HG03432 (cell line): ENCODE results near the gene SMIM44.

Experiments used
- ATAC-seq: cut with Tn5 transposase; IDR thresholded peaks from one replicate; pipeline ENCODE4 v1.9.1; 2021; ENCODE audit warnings: mild to moderate bottlenecking, moderate library complexity; ENCODE audit not compliant: unreplicated experiment

The SMIM44 gene

DNA sequence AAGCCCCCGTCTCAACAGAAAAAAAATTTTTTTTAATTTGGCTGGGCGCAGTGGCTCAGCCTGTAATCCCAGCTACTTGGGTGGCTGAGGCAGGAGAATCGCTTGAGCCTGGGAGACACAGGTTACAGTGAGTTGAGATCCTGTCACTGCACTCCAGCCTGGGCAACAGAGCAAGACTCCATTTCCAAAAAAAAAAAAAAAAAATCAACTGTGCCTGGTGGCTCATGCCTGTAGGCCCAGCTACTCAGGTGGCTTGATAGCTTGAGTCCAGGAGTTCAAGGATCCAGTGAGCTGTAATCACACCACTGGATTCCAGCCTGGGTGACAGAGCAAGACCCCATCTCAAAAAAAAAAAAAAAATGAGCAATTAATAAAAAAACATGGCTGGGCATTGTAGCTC, 18.5 kb upstream of the SMIM44 start:
- ATAC-seq = no peak

DNA sequence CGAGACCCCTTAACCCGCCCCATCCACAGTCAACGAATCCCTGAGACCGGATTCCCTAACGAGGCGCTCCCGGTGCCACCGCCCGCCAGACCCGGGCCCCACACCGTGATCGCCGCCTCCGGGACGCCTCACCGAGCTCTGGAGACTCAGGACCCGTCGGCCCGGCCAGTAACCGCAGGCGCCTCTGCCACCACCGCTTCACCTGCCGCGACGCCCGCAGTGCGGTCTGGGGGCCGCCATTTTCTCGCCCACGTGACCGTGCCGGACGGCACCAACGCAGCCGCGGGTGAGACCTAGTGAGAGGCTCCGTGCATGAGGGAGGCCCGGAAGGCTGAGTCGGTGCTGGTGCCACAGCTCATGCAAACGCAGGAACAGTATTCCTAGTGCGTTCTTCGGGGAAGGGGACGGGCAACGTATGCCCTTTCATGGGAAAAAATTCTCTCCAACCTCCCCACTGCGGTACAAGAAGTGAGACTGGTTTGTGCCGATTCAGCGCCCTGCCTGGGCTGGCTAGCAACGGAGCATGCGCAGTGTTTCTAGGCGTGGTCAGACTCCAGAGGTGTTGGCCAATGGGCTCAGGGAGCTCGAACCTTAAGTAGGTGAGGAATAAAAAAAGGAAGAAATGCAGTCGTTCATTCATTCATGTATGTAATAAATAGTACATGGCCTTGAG, 17.3 kb upstream of the SMIM44 start, which contains the start of gene DOHH:
Gene DOHH (minus strand): TSS at position 246 of the 673 bp plus-strand sequence. CDS start 3,860 bp downstream, outside the sequence.
- peak; percentile 81 for ATAC-seq

DNA sequence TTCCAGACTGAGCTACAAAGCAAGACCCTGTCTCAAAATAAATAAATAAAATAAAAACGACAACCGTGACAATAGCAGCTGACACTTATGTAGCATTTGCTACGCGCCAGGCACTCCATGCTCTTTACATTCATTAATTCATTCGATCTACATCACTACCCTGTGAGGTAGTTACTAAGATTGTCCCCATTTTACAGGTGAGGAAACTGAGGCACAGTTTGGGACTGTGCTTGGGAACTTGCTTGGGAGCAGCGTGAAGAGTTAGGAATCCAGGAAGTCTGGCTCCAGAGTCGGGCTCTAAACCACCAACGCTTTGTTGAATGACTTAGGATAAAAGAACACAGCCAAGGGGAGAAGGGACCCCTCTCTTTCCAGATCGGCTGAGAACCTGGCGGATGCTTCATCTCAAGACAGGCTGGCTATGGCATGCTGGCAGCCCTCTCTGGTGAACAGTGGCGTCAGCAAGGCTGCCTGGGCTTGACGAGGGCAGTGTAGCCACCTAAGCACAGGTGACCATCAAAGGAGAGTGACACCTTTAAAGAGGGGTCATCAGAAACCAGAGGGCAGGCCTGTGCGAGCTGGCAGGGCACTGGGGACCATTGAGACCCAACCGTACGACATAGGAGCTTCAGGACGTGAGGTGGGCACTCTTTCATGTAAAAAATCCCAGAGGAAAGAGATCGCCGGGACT, 16.6 kb upstream of the SMIM44 start:
- ATAC-seq = peak; percentile 12

GRCh38 chr19:3497757-3498520, 14.7 kb upstream of the SMIM44 start:
- ATAC-seq = no peak

DNA sequence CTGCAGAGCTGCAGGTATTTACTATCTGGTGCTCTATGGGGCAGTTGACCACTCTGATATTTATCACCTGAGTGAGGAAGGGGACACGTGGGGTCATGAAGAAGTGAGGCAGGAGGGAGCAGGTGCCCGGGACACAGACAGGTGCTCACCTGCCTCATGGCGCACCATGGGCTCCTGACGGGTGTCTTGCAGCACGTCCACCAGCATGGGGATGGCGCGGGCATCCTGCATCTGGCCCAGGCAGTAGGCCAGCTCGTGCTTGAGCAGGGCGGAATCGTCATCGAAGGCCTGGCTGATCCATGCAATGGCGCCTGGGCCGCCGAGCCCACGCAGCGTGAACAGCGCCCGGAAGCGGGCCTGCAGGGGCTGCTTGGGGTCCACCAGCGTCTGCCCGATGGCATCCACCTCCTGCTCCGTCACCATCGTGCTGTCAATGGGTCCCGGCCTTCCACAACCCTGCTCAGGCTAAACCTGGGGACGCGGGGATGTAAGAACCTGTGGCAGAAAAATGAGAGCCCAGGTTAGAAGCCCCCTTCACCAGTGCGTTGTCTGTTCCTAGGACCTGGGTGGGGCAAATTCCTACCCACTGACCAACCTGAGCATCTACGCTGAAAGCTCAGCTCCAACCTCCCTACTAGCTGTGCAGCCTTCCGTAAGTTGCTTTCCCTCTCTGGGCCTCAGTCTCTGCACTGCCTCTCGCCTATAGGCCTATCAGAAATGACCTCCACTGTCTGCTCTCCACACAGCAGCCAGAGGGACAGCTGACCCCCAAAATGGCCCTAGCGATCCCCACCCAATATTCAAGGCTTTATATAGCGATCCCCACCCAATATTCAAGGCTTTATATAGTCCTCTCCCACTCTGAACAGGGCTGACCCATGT, 13.4 kb upstream of the SMIM44 start:
- ATAC-seq = no peak

GRCh38 chr19:3494559-3494958, 11.3 kb upstream of the SMIM44 start:
- no peak for ATAC-seq

GRCh38 chr19:3494051-3494450, 10.8 kb upstream of the SMIM44 start:
- no peak for ATAC-seq

GRCh38 chr19:3493651-3494050, 10.4 kb upstream of the SMIM44 start:
- no peak for ATAC-seq

DNA sequence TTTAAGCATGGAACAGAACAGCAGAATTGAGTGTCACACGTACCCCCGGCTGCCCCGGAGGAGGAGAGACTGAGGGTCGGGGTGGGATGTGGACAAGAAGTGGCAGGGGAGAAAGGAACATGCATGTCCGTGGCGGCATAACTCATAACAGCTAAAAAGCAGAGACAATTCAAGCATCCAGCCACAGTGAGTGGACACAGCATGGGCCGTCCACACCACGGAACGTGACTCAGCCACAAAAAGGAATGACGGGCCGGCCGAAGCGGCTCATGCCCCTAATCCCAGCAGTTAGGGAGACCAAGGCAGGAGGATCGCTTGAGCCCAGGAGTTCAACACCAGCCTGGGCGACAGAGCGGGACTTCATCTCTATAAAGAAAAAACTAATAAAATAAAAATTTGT, 9.7 kb upstream of the SMIM44 start:
- no peak for ATAC-seq

GRCh38 chr19:3492131-3492839, 9.0 kb upstream of the SMIM44 start:
- ATAC-seq = no peak

DNA sequence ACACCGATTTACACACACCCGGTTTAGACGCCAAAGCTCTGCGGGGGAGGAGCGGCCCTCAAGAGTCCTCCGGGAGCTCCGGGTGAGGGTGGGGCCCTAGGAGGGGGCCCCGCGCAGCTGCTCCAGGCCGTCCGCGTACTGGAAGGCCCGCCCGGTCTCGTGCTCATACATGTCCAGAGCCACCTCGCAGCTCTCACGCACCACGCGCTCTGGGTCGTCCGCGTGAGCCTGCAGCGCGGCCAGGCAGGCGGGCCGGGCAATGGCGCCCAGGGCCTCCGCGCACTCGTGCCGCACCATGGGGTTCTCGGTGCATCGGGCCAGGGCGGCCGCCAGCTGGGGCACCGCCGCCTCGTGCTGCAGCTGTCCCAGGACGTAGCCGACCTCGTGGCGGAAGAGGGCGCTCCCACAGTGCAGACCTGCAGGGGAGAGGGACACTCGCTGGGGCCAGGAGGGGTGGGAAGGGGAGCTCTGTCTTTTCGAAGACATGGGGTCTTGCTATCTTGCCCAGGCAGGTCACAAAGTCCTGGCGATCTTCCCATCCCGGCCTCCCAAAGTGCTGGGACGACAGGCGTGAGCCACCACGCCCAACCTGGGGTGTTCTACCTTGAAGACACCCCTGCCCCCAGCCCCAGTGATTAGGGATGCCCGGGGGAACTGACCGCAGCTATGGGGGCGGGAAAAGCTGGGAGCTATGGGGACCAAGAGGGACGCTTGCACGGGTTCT, 8.3 kb upstream of the SMIM44 start:
- ATAC-seq = no peak

DNA sequence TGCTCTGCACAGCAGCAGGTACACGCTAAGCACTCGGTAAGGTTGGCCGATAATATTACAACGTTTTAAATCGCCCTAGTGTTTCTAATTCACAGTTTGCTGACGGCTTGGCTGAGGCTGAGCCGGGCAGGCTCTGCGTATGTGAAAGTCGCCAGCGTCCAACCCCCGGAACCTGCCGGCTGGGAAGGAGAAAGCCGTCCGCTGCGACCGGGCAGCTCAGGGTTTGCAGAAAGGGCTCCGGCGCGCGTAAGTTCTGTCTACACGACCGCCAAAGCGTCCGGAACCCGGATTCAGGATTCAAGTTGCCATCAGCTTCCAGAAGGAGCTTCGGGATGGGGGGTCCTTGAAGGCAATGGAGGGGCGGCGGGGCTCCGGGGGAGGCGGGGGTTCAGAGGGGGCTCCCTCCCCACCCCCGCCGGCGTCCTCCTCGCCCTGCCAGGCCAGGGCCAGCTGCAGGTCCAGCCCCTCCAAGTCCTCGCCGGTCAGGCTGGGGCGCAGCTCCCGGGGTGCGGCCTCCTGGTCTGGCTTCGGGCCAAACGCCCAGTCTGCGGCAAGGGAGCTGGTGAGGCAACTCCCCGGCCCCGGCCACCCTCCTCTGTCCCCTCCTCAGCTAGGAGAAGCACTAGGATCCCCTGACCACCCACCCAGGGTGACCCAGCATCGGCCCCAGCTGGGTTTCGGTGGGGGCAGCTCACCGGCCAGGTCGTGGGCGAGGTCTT, 575 bp downstream of the SMIM44 start:
- no peak for ATAC-seq

- no peak for ATAC-seq
These were observed 1.8 kb downstream of the SMIM44 start for GRCh38 chr19:3481241-3482090.

- ATAC-seq = no peak
These were observed 2.7 kb downstream of the SMIM44 start, which contains the start of gene SMIM24 for GRCh38 chr19:3480383-3481091. Gene SMIM24 (minus strand): TSS chr19:3480525. CDS start chr19:3480463, 62 bp downstream.

GRCh38 chr19:3479834-3480215, 3.4 kb downstream of the SMIM44 start:
- ATAC-seq = no peak

GRCh38 chr19:3479177-3479833, 3.9 kb downstream of the SMIM44 start:
- no peak for ATAC-seq
